ENCODE results near the gene DTNA.

DTNA gene

DNA sequence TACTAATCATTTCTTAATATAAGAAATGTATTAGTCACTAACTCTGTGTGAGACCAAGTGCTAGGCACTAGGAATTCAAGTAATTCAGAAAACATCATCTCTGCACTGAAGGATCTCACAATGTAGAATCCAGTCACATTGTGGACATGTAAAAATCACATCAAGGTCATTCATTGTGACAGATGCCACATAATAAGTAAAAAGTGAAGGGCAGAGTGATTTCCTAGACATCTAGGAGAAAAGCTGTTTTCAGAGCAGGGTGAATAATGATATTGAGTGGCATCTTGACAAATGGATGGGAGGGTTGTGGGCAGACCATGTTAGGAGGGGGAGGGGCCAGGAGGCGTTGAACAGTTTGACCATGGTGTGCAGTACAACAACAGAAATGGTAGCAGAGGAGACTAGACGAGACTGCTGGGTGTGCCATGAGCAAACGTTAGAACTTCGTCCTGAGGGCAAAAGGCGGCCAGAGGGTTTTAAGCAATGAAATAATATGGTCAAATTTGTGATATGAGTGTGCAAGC lies 93.8 kb downstream of the DTNA start:
- Histone ChIP-seq H3K4me1 (ENCODE audit: insufficient read depth, low read length) (no peaks in the 10 kb centered on the region), H3K36me3 (ENCODE audit: insufficient read depth, low read length) (no peaks in the 10 kb centered on the region), H3K79me2 (ENCODE audit: insufficient read depth, low read length) (no peaks in the 10 kb centered on the region), H3K9me3 (ENCODE audit: insufficient read depth, low read length, severe bottlenecking) (no peaks in the 10 kb centered on the region), H3K27me3 (ENCODE audit: insufficient read depth, low read length, poor library complexity) (no peaks in the 10 kb centered on the region), H3K27ac (ENCODE audit: low read length) (no peak overlapping the region), H3K4me2 (ENCODE audit: insufficient read depth, low read length) (no peak overlapping the region), H3K4me3 (ENCODE audit: low read depth in 1 of 2, low read length in 2 of 2) (no peak overlapping the region), H2AFZ (ENCODE audit: low read depth, low read length) (no peak overlapping the region), H4K20me1 (ENCODE audit: insufficient read depth, low read length) (no peaks in the 10 kb centered on the region), H3K9ac (ENCODE audit: low read depth, low read length) (no peak overlapping the region)
- no peak for TF ChIP-seq EZH2 (IDR thresholded peaks at IDR 0.05; ENCODE audit: borderline replicate concordance, low read depth, low read length, severe bottlenecking)
- TF ChIP-seq, protein P1, sequence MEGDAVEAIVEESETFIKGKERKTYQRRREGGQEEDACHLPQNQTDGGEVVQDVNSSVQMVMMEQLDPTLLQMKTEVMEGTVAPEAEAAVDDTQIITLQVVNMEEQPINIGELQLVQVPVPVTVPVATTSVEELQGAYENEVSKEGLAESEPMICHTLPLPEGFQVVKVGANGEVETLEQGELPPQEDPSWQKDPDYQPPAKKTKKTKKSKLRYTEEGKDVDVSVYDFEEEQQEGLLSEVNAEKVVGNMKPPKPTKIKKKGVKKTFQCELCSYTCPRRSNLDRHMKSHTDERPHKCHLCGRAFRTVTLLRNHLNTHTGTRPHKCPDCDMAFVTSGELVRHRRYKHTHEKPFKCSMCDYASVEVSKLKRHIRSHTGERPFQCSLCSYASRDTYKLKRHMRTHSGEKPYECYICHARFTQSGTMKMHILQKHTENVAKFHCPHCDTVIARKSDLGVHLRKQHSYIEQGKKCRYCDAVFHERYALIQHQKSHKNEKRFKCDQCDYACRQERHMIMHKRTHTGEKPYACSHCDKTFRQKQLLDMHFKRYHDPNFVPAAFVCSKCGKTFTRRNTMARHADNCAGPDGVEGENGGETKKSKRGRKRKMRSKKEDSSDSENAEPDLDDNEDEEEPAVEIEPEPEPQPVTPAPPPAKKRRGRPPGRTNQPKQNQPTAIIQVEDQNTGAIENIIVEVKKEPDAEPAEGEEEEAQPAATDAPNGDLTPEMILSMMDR (IDR thresholded peaks at IDR 0.05; ENCODE audit: borderline replicate concordance, extremely low read depth, low read length, poor library complexity, severe bottlenecking) = no peak
- ATAC-seq (ENCODE audit: insufficient read depth, low read depth) (no peak), DNase-seq (no peak)

GRCh38 chr18:34805103-34805877 lies 95.2 kb downstream of the DTNA start:
- no peak overlapping the region for H3K4me2 ChIP-seq (ENCODE audit: insufficient read depth, low read length)
- H3K27ac ChIP-seq (ENCODE audit: low read length) = no peak overlapping the region
- H3K9me3 ChIP-seq (ENCODE audit: insufficient read depth, low read length, severe bottlenecking) = no peaks in the 10 kb centered on the region
- no peak overlapping the region for H2AFZ ChIP-seq (ENCODE audit: low read depth, low read length)
- H3K4me3 ChIP-seq (ENCODE audit: low read depth in 1 of 2, low read length in 2 of 2) = no peak overlapping the region
- no peak for ATAC-seq (ENCODE audit: insufficient read depth, low read depth)
- H3K36me3 ChIP-seq (ENCODE audit: insufficient read depth, low read length) = no peaks in the 10 kb centered on the region
- no peak for TF ChIP-seq EZH2 (IDR thresholded peaks at IDR 0.05; ENCODE audit: borderline replicate concordance, low read depth, low read length, severe bottlenecking)
- TF ChIP-seq, protein P1 (IDR thresholded peaks at IDR 0.05; ENCODE audit: borderline replicate concordance, extremely low read depth, low read length, poor library complexity, severe bottlenecking) = no peak
- H4K20me1 ChIP-seq (ENCODE audit: insufficient read depth, low read length) = no peaks in the 10 kb centered on the region
- no peaks in the 10 kb centered on the region for H3K27me3 ChIP-seq (ENCODE audit: insufficient read depth, low read length, poor library complexity)
- no peaks in the 10 kb centered on the region for H3K79me2 ChIP-seq (ENCODE audit: insufficient read depth, low read length)
- no peaks in the 10 kb centered on the region for H3K4me1 ChIP-seq (ENCODE audit: insufficient read depth, low read length)
- no peak for DNase-seq
- no peak overlapping the region for H3K9ac ChIP-seq (ENCODE audit: low read depth, low read length)

- Histone ChIP-seq H3K36me3 (ENCODE audit: insufficient read depth, low read length) (no peaks in the 10 kb centered on the region), H3K9ac (ENCODE audit: low read depth, low read length) (no peak overlapping the region), H3K9me3 (ENCODE audit: insufficient read depth, low read length, severe bottlenecking) (no peaks in the 10 kb centered on the region), H4K20me1 (ENCODE audit: insufficient read depth, low read length) (no peaks in the 10 kb centered on the region), H3K27me3 (ENCODE audit: insufficient read depth, low read length, poor library complexity) (no peaks in the 10 kb centered on the region), H3K4me1 (ENCODE audit: insufficient read depth, low read length) (no peaks in the 10 kb centered on the region), H2AFZ (ENCODE audit: low read depth, low read length) (no peak overlapping the region), H3K27ac (ENCODE audit: low read length) (no peak overlapping the region), H3K4me3 (ENCODE audit: low read depth in 1 of 2, low read length in 2 of 2) (no peak overlapping the region), H3K79me2 (ENCODE audit: insufficient read depth, low read length) (no peaks in the 10 kb centered on the region), H3K4me2 (ENCODE audit: insufficient read depth, low read length) (no peak overlapping the region)
- no peak for DNase-seq
- TF ChIP-seq EZH2 (IDR thresholded peaks at IDR 0.05; ENCODE audit: borderline replicate concordance, low read depth, low read length, severe bottlenecking) = no peak
- TF ChIP-seq, protein P1 (IDR thresholded peaks at IDR 0.05; ENCODE audit: borderline replicate concordance, extremely low read depth, low read length, poor library complexity, severe bottlenecking) = no peak
- ATAC-seq (ENCODE audit: insufficient read depth, low read depth) = no peak
Measured at GRCh38 chr18:34805878-34806351, 95.8 kb downstream of the DTNA start.

Data from DND-41 (cell line).